Activated CD8-positive, alpha-beta memory T cell treated with anti-CD3 and anti-CD28 coated beads for 36 hours (primary cell): ENCODE measurements around the gene CTDP1. TPM values are rescaled to one million over a fixed set of nuclear protein-coding genes. Genes with fewer than 3 reads are reported as not detected.

Experiments used
- CTCF ChIA-PET: fragments of 350-600 bp; sonication (Branson Sonifier 250); formaldehyde crosslinking; loops from one replicate; lab custom pipeline; 2021; ENCODE audit warnings: antibody characterized with exemption; lab: Charles Lee
- POLR2A ChIA-PET: fragments of 350-600 bp; sonication (Branson Sonifier 250); formaldehyde crosslinking; loops from one replicate; lab custom pipeline; 2021; ENCODE audit warnings: antibody characterized with exemption; lab: Charles Lee
- total RNA-seq, 2 experiments: library from RNA; stranded (reverse); gene quantifications; one replicate each; pipeline ENCODE4 v1.2.3, GENCODE V29; 2021

The CTDP1 gene
- total RNA-seq, 2 experiments from 2014 or later, result 41.5 to 42.9 TPM

- ChIA-PET POLR2A (no interaction called here), CTCF (no interaction called here)
Observed at GRCh38 chr18:79797518-79798345, 118.1 kb downstream of the CTDP1 start, which contains the start of gene KCNG2. TSS of gene KCNG2 (plus strand) at chr18:79797938. CDS start at chr18:79863668, 65,730 bp downstream.

GRCh38 chr18:79798346-79798998 lies 118.9 kb downstream of the CTDP1 start:
- POLR2A ChIA-PET, result no interaction called here

GRCh38 chr18:79798999-79799370 lies 119.4 kb downstream of the CTDP1 start:
- POLR2A ChIA-PET, result no interaction called here
- CTCF ChIA-PET, result no interaction called here

More at GRCh38 chr18:79798346-79798998, 118.9 kb downstream of the CTDP1 start:
- CTCF ChIA-PET, result no interaction called here

GRCh38 chr18:79799619-79800370 lies 120.2 kb downstream of the CTDP1 start:
- POLR2A ChIA-PET, result no interaction called here

GRCh38 chr18:79800371-79801180 lies 121.0 kb downstream of the CTDP1 start:
- ChIA-PET CTCF (no interaction called here), POLR2A (no interaction called here)

More at GRCh38 chr18:79799619-79800370, 120.2 kb downstream of the CTDP1 start:
- CTCF ChIA-PET, result no interaction called here

GRCh38 chr18:79801217-79801616 lies 121.6 kb downstream of the CTDP1 start:
- POLR2A ChIA-PET, result no interaction called here
- CTCF ChIA-PET, result no interaction called here

GRCh38 chr18:79801641-79802040 lies 122.0 kb downstream of the CTDP1 start:
- ChIA-PET CTCF (no interaction called here), POLR2A (no interaction called here)

GRCh38 chr18:79802298-79802697 lies 122.7 kb downstream of the CTDP1 start:
- ChIA-PET CTCF (interaction anchor here (0.7 kb wide), 1 partner anchor 54 kb away, joined by 3 read pairs; no protein-coding TSS in a partner anchor), POLR2A (no interaction called here)

- CTCF ChIA-PET, result no interaction called here
- POLR2A ChIA-PET, result no interaction called here
Observed at GRCh38 chr18:79803611-79804051, 124.0 kb downstream of the CTDP1 start.

Other genes starting within 250 kb of the CTDP1 start
- gene KCNG2, start 118.1 kb downstream of the CTDP1 start, total RNA-seq, result not detected